B cell (primary cell): ENCODE results near the gene PTPRN2.

ENCODE experiments used
- EZH2 ChIP-seq: IDR thresholded peaks from 2 replicates; pipeline ENCODE4 v1.6.1; 2012; ENCODE audit warnings: borderline replicate concordance, low read depth, mild to moderate bottlenecking, moderate library complexity, low read length; ENCODE audit not compliant: insufficient read depth, poor library complexity, severe bottlenecking
- TF ChIP-seq, protein P1 (sequence below): fragments of 200-600 bp; IDR thresholded peaks from one replicate; pipeline ENCODE4 v1.8.0; 2022; ENCODE audit warnings: antibody characterized with exemption, mild to moderate bottlenecking

DNA sequence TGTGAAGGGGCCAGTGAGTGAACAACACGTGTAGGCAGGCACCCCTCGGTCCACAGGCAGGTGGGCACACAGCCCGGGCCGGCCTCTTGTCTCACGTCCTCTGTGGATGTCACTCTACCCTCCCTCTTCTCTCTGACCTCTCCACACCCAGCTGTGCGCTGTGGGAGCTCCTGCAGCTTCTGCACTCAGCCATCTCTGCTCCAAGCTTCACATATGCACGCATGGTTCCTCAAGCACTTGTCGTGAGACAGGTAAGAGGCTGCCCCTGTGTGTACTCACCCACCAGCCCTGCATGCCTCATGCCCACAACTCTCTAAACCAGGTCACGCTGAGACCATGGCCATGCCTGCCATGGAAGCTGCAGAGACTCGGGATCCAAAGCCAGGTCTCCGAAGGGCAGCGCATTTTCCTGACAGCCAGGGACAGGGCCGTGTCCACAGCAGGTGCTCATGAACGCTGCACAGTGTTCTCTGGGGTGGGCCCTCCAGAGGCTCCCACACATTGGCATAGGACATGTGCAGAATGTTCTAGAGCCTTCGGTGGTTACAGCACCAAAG is 477.5 kb downstream of the PTPRN2 start:
- no peak for TF ChIP-seq EZH2
- TF ChIP-seq, protein P1, sequence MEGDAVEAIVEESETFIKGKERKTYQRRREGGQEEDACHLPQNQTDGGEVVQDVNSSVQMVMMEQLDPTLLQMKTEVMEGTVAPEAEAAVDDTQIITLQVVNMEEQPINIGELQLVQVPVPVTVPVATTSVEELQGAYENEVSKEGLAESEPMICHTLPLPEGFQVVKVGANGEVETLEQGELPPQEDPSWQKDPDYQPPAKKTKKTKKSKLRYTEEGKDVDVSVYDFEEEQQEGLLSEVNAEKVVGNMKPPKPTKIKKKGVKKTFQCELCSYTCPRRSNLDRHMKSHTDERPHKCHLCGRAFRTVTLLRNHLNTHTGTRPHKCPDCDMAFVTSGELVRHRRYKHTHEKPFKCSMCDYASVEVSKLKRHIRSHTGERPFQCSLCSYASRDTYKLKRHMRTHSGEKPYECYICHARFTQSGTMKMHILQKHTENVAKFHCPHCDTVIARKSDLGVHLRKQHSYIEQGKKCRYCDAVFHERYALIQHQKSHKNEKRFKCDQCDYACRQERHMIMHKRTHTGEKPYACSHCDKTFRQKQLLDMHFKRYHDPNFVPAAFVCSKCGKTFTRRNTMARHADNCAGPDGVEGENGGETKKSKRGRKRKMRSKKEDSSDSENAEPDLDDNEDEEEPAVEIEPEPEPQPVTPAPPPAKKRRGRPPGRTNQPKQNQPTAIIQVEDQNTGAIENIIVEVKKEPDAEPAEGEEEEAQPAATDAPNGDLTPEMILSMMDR: no peak
